Islet precursor cell (in vitro differentiated cells): ENCODE results near the gene SMPD1.

Source experiments
- DNase-seq: peaks from one replicate; pipeline ENCODE4 v3.0.0-alpha.2; 2018

Gene SMPD1

DNA sequence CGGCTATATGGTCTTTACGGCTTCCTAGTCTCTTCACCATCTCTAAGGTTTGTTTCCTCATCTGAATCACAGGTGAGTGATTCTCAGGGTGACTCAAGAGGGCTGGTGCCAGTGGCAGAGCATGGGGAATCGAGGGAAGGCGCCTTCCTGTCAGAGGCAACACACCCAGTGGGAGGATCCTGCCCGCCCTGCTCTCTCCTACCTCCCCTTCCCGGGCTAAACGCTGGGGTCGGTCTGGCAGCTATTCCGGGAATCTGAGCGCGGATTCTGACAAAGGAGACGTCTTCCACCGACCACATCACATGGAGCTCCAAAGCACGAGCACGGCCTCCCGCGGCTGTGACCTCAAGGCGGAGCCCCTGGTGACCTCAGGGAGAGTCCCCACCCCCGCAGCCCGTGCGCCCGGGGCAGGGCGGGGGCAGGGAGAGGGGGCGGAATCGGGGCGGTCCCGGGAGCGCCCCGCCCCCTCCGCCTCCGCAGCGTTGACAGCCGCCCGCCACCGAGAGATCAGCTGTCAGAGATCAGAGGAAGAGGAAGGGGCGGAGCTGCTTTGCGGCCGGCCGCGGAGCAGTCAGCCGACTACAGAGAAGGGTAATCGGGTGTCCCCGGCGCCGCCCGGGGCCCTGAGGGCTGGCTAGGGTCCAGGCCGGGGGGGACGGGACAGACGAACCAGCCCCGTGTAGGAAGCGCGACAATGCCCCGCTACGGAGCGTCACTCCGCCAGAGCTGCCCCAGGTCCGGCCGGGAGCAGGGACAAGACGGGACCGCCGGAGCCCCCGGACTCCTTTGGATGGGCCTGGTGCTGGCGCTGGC lies at the start of gene SMPD1:
Gene SMPD1 (plus strand): TSS at position 570 of the 813 bp plus-strand sequence. CDS start 125 bp downstream, at position 695.
- DNase-seq, result peak; percentile 96

DNA sequence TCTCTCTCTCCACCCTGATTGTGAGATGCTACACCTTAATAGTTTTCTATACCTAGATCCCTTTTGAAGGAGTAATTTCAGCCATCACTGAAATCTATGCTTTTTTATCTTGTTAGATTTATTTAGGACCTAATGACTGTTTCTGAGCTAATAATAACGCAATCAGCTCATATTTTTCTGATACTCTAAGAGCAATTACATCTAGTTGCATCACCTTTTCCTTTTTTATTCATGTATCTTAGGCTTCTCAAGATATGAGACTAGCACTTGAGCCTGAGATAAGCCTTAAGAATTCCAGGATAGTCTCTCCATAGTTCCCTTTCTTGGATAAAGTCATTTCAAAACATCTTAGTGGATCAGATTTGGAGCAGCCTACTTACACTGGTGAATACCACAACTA lies 44.9 kb upstream of the SMPD1 start:
- DNase-seq, result no peak

DNA sequence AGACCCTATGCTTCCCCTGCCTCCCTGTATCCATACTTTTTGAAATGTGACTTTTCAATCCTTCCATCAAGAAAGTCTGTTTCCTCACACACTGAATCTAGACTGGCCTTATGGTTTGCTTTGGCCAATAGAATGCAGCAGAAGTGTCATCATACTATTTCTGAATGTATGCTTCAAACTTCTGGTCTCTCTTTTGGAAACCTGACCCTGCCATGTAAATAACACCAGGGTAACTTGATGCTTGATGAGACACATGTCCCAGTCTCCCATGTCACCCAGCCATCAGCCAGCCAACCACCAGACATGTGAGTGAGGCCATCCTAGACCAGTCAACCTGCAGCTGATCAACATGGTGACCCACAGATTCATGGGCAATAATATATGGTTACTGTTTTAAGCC lies 40.2 kb upstream of the SMPD1 start:
- DNase-seq, result no peak

- no peak for DNase-seq
Measured at GRCh38 chr11:6350486-6350885, 39.8 kb upstream of the SMPD1 start.

DNA sequence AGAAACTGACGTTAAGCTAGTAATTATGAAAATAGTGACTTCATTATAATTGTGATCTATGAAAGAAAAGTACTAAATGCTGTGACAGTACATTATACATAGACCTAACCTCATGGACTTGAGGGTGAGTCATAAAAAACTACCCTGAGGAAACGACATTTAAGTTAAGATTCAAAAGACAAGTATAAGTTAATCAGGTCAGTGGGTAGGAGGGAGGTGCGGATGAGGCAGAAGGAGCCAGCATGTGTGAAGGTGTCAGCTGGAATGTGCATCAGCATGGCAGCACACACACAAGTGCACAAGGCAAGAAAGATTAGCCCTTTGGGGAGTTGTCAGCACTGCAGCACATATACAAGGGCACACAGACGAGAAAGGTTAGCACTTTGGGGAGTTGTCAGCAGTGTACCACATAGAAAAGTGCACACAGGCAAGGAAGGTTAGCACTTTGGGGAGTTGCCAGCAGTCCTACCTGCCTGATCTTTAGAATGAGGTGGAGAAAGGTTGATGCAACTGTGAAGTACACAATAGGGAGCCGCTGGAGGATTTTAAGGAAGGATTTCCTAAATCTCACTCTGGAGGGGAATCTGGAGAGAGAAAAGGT lies 38.4 kb upstream of the SMPD1 start:
- DNase-seq, result no peak

GRCh38 chr11:6353367-6353987 lies 36.8 kb upstream of the SMPD1 start:
- DNase-seq, result peak; percentile 93

GRCh38 chr11:6354651-6355485 lies 35.4 kb upstream of the SMPD1 start:
- no peak for DNase-seq

GRCh38 chr11:6356503-6357055 lies 33.7 kb upstream of the SMPD1 start:
- DNase-seq, result no peak

DNA sequence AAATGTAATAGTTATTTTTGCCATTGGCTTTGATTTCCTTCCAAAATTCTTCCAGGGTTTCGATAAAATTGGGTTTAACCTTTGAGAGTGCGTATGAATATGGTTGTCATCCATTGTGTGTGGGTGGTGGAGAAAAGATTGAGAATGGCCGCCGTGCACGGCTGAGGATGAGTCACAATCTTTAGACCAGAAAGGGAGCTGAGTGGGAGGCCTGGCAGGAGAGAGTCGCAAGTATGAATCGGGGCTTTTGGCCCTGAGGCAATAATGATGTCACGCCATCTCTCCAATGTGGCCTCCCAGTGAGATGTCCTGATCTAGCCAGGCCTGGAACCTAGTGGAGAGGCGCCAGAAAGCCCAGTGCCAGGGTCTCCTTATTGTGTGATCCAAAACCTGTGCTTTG lies 33.1 kb upstream of the SMPD1 start:
- peak; percentile 91 for DNase-seq

DNA sequence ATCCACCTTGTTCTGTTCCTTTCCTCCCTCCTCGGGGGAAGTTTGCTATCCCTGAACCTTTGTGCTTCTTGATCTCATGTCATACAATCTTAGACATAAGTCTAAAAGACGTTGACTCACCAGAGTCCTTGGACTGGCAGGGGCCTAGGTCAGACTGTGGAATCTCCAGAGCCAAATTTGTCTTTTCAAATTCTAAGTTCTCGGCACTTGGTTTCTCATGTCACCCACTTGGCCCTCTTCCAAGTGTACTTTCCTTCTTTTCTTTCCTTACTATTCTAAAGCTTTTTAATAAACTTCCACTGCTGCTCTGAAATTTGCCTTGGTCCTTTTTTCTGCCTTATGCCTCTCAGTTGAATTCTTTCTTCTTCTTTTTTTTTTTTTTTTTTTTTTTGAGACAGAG lies 30.1 kb upstream of the SMPD1 start:
- no peak for DNase-seq

DNA sequence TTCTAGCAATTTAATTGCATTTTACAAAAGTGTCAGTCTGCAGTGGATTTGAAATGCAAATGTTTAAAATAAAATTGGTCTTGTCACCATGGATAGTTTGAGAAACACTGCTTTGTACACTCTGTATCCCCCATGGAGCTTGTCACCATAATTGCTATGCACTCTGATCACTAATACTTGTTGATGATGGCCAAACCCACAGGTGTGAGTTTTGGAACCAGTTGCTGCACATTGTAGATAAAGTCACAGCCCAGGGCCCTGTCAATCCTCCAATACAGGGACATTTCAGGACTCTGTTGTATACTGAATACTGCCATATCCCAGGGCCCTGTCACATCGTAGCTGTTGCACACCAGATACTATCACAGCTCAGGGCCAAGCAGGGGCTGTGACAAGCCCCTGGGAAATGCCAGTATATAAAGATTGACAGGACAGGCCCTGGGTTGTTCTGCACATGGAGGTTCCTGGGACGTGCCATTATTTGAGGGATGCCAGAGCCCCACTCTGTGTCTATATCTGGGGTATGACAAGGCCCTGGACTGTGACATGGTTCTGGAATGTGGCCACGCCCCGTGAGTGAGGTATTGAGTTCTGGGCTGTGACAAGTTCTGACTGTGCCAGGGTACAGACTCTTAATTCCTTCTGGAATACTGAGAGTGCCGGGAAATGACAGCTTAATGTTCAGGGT lies 27.9 kb upstream of the SMPD1 start:
- peak; percentile 57 for DNase-seq

DNA sequence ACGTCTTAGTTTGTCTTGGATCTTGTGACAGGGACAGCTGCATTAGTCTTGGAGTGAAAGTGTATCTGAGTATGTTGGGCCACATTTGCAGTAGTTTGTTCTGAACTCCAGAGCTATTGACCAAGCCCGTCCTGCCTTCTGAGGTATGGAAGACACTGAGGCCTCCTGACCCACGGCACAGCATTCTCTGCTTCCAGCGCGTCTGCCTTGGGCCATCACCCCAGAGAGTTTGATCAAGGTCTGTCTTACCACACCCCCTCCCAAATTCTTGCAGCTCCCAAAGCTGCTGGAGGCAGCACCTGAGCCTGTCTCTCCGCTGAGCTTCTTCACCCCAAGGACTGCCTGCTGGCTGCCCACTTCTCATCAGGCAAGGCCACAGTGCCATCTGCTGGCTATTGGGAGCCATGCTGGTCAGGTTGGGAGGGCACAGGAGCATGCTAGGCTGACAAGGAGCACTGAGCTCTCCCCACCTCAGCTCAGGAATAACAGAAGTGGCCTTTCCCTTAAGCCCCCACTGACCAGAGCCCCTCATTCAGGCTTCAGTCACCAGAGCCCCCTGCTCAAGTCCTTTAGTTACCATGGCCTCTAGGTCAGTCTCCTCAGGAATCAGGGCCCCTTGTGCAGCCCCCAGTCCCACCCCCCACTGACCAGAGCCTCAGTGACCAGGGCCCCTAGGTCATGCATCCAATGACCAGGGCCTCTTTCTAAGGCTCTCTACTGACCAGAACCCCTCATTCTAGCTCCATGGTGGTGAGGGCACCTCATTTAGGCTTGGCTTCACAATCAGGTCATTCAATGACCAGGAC lies 27.2 kb upstream of the SMPD1 start:
- peak; percentile 95 for DNase-seq

DNA sequence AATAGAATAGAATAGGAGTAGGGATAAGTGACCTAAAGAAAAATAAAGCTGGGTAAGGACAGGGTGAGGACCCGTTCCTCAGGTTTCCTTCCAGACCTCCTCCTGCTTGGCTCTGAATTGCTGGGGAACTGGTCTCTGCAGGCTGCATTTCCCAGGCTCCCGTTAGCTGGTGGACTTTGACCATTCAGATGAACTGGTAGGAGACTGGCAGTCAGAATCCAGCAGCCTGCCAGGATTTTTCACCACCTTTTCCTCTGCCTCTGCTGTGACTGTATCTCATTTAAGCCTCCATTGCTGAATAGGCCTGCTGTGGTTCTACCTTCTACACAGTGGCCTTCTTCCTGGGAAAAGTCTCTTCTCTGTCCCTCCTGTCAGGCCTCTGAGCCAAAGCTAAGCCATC lies 24.6 kb upstream of the SMPD1 start:
- peak; percentile 55 for DNase-seq

DNA sequence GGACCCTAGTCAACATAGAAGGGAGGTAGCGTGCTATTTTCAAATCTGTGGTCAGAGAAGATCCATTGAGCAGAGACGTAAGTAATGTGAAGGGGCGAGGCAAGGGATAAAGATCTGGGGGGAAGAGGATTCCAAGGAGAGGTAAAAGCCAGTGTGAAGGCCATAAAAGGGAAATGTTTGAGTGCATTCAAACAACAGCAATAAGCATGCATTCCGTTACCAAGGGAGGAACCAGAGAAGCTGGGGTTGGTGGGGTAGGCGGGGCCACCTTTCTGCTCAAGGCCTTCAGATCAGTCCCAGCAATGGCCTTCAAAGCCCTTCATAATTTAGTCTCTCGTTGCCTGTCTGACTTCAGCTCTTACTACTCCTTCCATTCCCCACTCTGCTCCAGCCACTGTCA lies 18.4 kb upstream of the SMPD1 start:
- DNase-seq, result no peak

GRCh38 chr11:6377902-6378639 lies 12.2 kb upstream of the SMPD1 start:
- DNase-seq, result no peak

DNA sequence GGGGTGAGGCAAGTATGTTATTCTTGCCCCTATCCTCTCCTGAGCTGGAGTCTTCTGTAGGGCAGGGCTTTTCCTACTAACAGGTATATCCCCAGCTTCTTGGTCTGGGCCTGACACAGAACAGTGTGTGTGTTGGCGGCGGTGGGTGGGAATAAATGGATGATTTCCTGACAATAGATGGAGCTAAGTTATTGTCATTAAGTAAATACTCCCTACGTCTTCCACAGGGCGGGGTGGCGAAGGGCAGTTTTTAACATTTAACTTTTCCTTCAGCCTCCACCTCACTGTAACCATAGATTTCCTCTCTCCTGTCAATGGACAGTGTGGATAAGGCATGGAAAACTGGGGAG lies 11.7 kb upstream of the SMPD1 start:
- no peak for DNase-seq

- DNase-seq, result no peak
Measured at GRCh38 chr11:6385046-6385777, 5.1 kb upstream of the SMPD1 start.

GRCh38 chr11:6387811-6388599 lies 2.3 kb upstream of the SMPD1 start:
- DNase-seq, result no peak

DNA sequence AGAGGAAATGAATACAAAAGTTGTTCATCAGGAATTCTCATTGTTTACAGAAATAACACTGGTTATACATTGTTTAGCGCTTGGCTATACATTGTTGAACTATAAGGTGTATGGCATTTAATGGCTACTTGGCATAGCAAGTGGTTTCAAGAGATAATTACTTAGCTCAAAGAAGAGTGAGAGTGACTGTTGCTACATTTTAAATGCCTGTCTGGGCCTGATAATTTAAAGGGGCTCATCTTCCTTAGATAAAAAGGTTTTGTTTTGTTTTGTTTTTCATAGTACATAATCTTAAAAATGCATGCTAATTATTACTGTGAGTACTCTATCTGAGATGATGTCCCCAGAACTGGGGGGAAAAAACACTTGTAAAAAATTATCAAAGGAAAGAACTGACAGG lies 1.5 kb upstream of the SMPD1 start:
- no peak for DNase-seq
